Activated T-cell treated with anti-CD3 and anti-CD28 coated beads for 48 hours (primary cell): ENCODE data around the gene ARL8A.

ENCODE experiments used
- DNase-seq: peaks from one replicate; pipeline ENCODE4 v3.0.0-alpha.2; 2020; ENCODE audit warnings: low read depth

Gene ARL8A

GRCh38 chr1:202135221-202135721 is 9.3 kb downstream of the ARL8A start:
- no peak for DNase-seq

GRCh38 chr1:202134645-202135172 is 9.8 kb downstream of the ARL8A start:
- DNase-seq = no peak

- no peak for DNase-seq
Measured at GRCh38 chr1:202133989-202134388, 10.5 kb downstream of the ARL8A start.

GRCh38 chr1:202133496-202133895 is 11.0 kb downstream of the ARL8A start:
- no peak for DNase-seq

GRCh38 chr1:202133001-202133400 is 11.5 kb downstream of the ARL8A start:
- no peak for DNase-seq

- DNase-seq = no peak
Measured at GRCh38 chr1:202131956-202132821, 12.3 kb downstream of the ARL8A start.

GRCh38 chr1:202130816-202131522 is 13.6 kb downstream of the ARL8A start:
- no peak for DNase-seq

GRCh38 chr1:202130297-202130721 is 14.2 kb downstream of the ARL8A start:
- DNase-seq = no peak

GRCh38 chr1:202129453-202130296 is 14.9 kb downstream of the ARL8A start:
- DNase-seq = no peak

- DNase-seq = no peak
Measured at GRCh38 chr1:202127836-202128622, 16.5 kb downstream of the ARL8A start.

GRCh38 chr1:202127061-202127460 is 17.5 kb downstream of the ARL8A start:
- no peak for DNase-seq

GRCh38 chr1:202126426-202126825 is 18.1 kb downstream of the ARL8A start:
- no peak for DNase-seq

- no peak for DNase-seq
Measured at GRCh38 chr1:202125611-202126010, 18.9 kb downstream of the ARL8A start.

- DNase-seq = no peak
Measured at GRCh38 chr1:202124142-202124541, 20.4 kb downstream of the ARL8A start.

- no peak for DNase-seq
Measured at GRCh38 chr1:202123336-202123813, 21.2 kb downstream of the ARL8A start.

- no peak for DNase-seq
Measured at GRCh38 chr1:202122639-202123335, 21.8 kb downstream of the ARL8A start, which contains the start of gene GPR37L1. Gene GPR37L1 (plus strand): TSS chr1:202122917. CDS start chr1:202122964, 47 bp downstream.

GRCh38 chr1:202121006-202121405 is 23.5 kb downstream of the ARL8A start:
- no peak for DNase-seq

GRCh38 chr1:202117898-202118371 is 26.6 kb downstream of the ARL8A start:
- DNase-seq = no peak

GRCh38 chr1:202116287-202116686 is 28.2 kb downstream of the ARL8A start:
- DNase-seq = no peak

- DNase-seq = no peak
Measured at GRCh38 chr1:202113690-202114300, 30.7 kb downstream of the ARL8A start.
